Esophagus muscularis mucosa (tissue), 4 donors: ENCODE results near the gene BPIFB2.

Source experiments
- EP300 ChIP-seq: sonication (generic); formaldehyde crosslinking; IDR thresholded peaks from one replicate; pipeline ENCODE4 v1.6.1; 2017; ENCODE audit warnings: antibody characterized with exemption
- POLR2A ChIP-seq: fragments of 450-650 bp; IDR thresholded peaks from one replicate; pipeline ENCODE4 v1.6.1; 2017; ENCODE audit warnings: antibody characterized with exemption, moderate library complexity, mild to moderate bottlenecking, low read depth
- POLR2AphosphoS5 ChIP-seq, 2 donors: sonication (generic); formaldehyde crosslinking; IDR thresholded peaks; one replicate each; pipeline ENCODE4 v1.6.1; 2017; ENCODE audit warnings: antibody characterized with exemption in 2 of 2
- TF ChIP-seq, protein P1 (sequence below), 3 experiments: fragments of 200-600 bp in 2 of 3; fragments of 450-650 bp in 1 of 3; sonication (generic) in 2 of 3; IDR thresholded peaks; one replicate each; pipeline ENCODE4 v1.5.1; 2017 to 2019; ENCODE audit warnings: antibody characterized with exemption in 3 of 3, mild to moderate bottlenecking in 2 of 3, moderate library complexity in 1 of 3

DNA sequence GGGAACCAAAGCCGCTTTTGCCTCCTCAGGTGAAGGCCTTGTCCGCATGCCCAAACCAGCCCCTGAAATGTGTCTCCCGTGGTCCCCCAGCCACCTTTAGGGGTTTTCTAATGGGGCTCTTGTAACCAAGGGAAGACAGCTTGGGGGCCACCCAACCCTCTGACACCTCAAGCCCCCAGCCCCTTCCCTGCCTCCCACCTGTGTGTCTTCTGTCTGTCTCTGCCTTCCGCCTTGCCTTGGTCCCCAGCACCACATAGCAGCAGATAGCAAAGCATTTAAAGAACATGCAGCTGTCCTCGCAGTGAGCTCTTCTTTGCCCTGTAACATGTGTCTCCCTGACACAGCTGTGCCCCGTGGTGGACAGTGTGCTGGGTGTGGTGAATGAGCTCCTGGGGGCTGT, 55.8 kb downstream of the BPIFB2 start:
- TF ChIP-seq, protein P1, sequence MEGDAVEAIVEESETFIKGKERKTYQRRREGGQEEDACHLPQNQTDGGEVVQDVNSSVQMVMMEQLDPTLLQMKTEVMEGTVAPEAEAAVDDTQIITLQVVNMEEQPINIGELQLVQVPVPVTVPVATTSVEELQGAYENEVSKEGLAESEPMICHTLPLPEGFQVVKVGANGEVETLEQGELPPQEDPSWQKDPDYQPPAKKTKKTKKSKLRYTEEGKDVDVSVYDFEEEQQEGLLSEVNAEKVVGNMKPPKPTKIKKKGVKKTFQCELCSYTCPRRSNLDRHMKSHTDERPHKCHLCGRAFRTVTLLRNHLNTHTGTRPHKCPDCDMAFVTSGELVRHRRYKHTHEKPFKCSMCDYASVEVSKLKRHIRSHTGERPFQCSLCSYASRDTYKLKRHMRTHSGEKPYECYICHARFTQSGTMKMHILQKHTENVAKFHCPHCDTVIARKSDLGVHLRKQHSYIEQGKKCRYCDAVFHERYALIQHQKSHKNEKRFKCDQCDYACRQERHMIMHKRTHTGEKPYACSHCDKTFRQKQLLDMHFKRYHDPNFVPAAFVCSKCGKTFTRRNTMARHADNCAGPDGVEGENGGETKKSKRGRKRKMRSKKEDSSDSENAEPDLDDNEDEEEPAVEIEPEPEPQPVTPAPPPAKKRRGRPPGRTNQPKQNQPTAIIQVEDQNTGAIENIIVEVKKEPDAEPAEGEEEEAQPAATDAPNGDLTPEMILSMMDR (IDR thresholded peaks at IDR 0.05): no peak
- TF ChIP-seq POLR2AphosphoS5 (IDR thresholded peaks at IDR 0.05) (no peak), POLR2A (no peak), EP300 (no peak)
